Loucy (cell line): ENCODE measurements around the gene TMEM167B.

ENCODE experiments used
- EZH2phosphoT487 ChIP-seq: fragments of 200-600 bp; IDR thresholded peaks from 2 replicates; pipeline ENCODE4 v1.6.1; 2018; ENCODE audit warnings: antibody characterized with exemption, mild to moderate bottlenecking, moderate library complexity, borderline replicate concordance
- TF ChIP-seq, protein P1 (sequence below): fragments of 200-600 bp; sonication (generic); conservative IDR thresholded peaks from 2 replicates; pipeline ENCODE4 v1.5.1; 2014; ENCODE audit warnings: mild to moderate bottlenecking, antibody characterized with exemption, low read length

DNA sequence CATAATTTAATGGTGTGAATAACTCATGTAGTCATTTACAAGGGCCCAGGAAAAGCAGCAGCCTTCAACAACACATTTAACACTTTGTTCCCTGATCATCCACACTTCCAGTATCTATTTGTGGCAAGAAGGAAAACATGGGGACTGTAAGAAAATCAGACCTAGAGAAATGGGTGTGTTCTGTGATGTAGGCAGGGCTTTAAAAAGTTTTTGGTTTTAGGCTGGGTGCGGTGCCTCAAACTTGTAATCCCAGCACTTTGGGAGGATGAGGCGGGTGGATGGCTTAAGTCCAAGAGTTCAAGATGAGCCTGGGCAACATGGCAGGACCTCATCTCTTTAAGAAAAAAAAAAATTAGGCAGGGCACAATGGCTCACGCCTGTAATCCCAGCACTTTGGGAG, 34.5 kb upstream of the TMEM167B start:
- TF ChIP-seq, protein P1, sequence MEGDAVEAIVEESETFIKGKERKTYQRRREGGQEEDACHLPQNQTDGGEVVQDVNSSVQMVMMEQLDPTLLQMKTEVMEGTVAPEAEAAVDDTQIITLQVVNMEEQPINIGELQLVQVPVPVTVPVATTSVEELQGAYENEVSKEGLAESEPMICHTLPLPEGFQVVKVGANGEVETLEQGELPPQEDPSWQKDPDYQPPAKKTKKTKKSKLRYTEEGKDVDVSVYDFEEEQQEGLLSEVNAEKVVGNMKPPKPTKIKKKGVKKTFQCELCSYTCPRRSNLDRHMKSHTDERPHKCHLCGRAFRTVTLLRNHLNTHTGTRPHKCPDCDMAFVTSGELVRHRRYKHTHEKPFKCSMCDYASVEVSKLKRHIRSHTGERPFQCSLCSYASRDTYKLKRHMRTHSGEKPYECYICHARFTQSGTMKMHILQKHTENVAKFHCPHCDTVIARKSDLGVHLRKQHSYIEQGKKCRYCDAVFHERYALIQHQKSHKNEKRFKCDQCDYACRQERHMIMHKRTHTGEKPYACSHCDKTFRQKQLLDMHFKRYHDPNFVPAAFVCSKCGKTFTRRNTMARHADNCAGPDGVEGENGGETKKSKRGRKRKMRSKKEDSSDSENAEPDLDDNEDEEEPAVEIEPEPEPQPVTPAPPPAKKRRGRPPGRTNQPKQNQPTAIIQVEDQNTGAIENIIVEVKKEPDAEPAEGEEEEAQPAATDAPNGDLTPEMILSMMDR, result no peak
- TF ChIP-seq EZH2phosphoT487, result no peak
